ENCODE measurements around the gene UBAP2L. TPM values are rescaled to one million over a fixed set of nuclear protein-coding genes. Genes with fewer than 3 reads are reported as not detected.

Gene UBAP2L
- total and polyA plus RNA-seq, 9 of the 15 experiments (the other 6 are each of a cell fraction or from before 2014, with no cell fraction given): 75.0 to 245 (median 119) TPM

- peak within 1 kb of the TSS; percentile 91 for H2AFZ ChIP-seq (ENCODE audit: low read depth, low read length)
- CTCF ChIA-PET (ENCODE audit: low intra/inter-chr PET ratio): interaction anchor here (0.6 to 1.9 kb wide), 12 partner anchors 34 to 873 kb away, joined by 3 to 15 read pairs (median 4); partner anchors contain the start of gene DENND4B
- FAIRE-seq (peak; percentile 100), DNase-seq (ENCODE audit: extremely low read depth in 1 of 4, low spot score in 3 of 4) (peak; percentile 91 to 98 (median 92)), ATAC-seq (peak; percentile 95)
- POLR2A ChIA-PET: interaction anchor here (0.6 to 1.8 kb wide), 4 partner anchors 11 to 305 kb away, joined by 3 to 6 read pairs (median 3); partner anchors contain the start of gene CREB3L4
- in situ Hi-C loops (cut with MboI) (no loop called here), intact Hi-C loops (cut with micrococcal nuclease) (loop anchor here (1.0 to 10.0 kb wide), 3 partner anchors 73 to 192 kb away; no protein-coding TSS in a partner anchor)
- H3K4me3 ChIP-seq: peak within 1 kb of the TSS; percentile 88
- H3K9me3 ChIP-seq (replicated peaks; ENCODE audit: control insufficient read depth, insufficient read depth, low read depth, low read length): no peaks in the 10 kb centered on the region
- peaks cover 3 to 5% of the 10 kb centered on the region in 2 experiments; a peak in 4 of 5 replicates for H3K4me1 ChIP-seq (replicated peaks in 1 of 2; ENCODE audit: control insufficient read depth in 2 of 2, insufficient read depth in 2 of 2, low read length in 2 of 2)
- H3K36me3 ChIP-seq (ENCODE audit: control insufficient read depth, insufficient read depth, low read length): peaks cover 56% of the 10 kb centered on the region
- peaks cover 5% of the 10 kb centered on the region for H3K9me1 ChIP-seq (ENCODE audit: control insufficient read depth, insufficient read depth, low read length)
- WGBS (ENCODE audit: insufficient coverage, low coverage, missing lambda C conversion rate): under 1% methylated on average over 44 of the region's 47 CpGs
- H3K79me2 ChIP-seq (ENCODE audit: control insufficient read depth, insufficient read depth, low read length): peaks cover 17% of the 10 kb centered on the region
- H4K20me1 ChIP-seq (replicated peaks; ENCODE audit: control insufficient read depth, insufficient read depth, low read length): no peaks in the 10 kb centered on the region
- BruUV-seq (replicated peaks): no TSS peak
- peak within 1 kb of the TSS; percentile 88 to 96 for H3K9ac ChIP-seq (ENCODE audit: insufficient read depth in 1 of 2, low read depth in 2 of 2, low read length in 2 of 2)
- peak within 1 kb of the TSS; percentile 98 for H3K4me2 ChIP-seq (ENCODE audit: insufficient read depth, low read length)
- peak within 1 kb of the TSS; percentile 79 for H3K27ac ChIP-seq (ENCODE audit: extremely low read depth, low read depth, low read length)
- H3K27me3 ChIP-seq (ENCODE audit: control insufficient read depth in 2 of 2, insufficient read depth in 2 of 2, low read length in 2 of 2): no peaks in the 10 kb centered on the region; a peak in 1 of 5 replicates
- TF ChIP-seq JUN (IDR thresholded peaks at IDR 0.05; ENCODE audit: borderline replicate concordance, low read depth, low read length): peak; percentile 62; the same call in 1 of the 2 replicates
- TF ChIP-seq JUN (CRISPR knock-in tag; IDR thresholded peaks at IDR 0.05; ENCODE audit: borderline replicate concordance): no peak; the same call in 1 of the 2 replicates
- peak; percentile 40; the same call in 1 of the 2 replicates for TF ChIP-seq GATAD2B (IDR thresholded peaks at IDR 0.05; ENCODE audit: borderline replicate concordance)
- no peak for TF ChIP-seq SMAD2 (IDR thresholded peaks at IDR 0.05; ENCODE audit: low read depth, low read length)
- peak; percentile 63; the same call in 1 of the 2 replicates for TF ChIP-seq L3MBTL2 (IDR thresholded peaks at IDR 0.05)
- TF ChIP-seq ZFP36 (IDR thresholded peaks at IDR 0.05; ENCODE audit: low read depth, low read length, partially characterized antibody): no peak
- no peak for TF ChIP-seq RBM25 (IDR thresholded peaks at IDR 0.05; ENCODE audit: low read depth, low read length, severe bottlenecking)
- no peak for TF ChIP-seq ZKSCAN3 (CRISPR knock-in tag; IDR thresholded peaks at IDR 0.05)
- no peak for TF ChIP-seq HMG20B (CRISPR knock-in tag; IDR thresholded peaks at IDR 0.05)
- TF ChIP-seq MBD2 (IDR thresholded peaks at IDR 0.05; ENCODE audit: borderline replicate concordance, low read depth): 0 out of 2 replicates have a peak, but pooled peaks have one; percentile 57
- TF ChIP-seq ARID1B (IDR thresholded peaks at IDR 0.05): peak; percentile 53
- TF ChIP-seq ZKSCAN1 (IDR thresholded peaks at IDR 0.05; ENCODE audit: low read depth, low read length): 0 out of 2 replicates have a peak, but pooled peaks have one; percentile 39
- peak; percentile 54; the same call in 1 of the 2 replicates for TF ChIP-seq JUND (IDR thresholded peaks at IDR 0.05; ENCODE audit: borderline replicate concordance, low read depth, low read length)
- TF ChIP-seq JUND (tag; IDR thresholded peaks at IDR 0.05; ENCODE audit: borderline replicate concordance, low read depth, low read length): peak; percentile 66; the same call in 1 of the 3 replicates
- peak; percentile 91 to 97 for TF ChIP-seq RAD21 (CRISPR knock-in tag; conservative IDR thresholded peaks at IDR 0.05 in 1 of 2, IDR thresholded peaks at IDR 0.05 in 1 of 2)
- no peak for TF ChIP-seq SETDB1 (IDR thresholded peaks at IDR 0.05; ENCODE audit: low read length)
Observed at GRCh38 chr1:154272217-154272998, 51.7 kb downstream of the UBAP2L start, which contains the start of gene HAX1. TSS of gene HAX1 (plus strand) at chr1:154272629. CDS start at chr1:154272724, 95 bp downstream.
